ENCODE results near the gene ZNF770.
A peak's percentile ranks its signal among the peaks of the same experiment; 100 is the strongest.
"Not testable (repeated sequence)": the region's sequence is repeated elsewhere in the genome, so short reads cannot be mapped to it uniquely, and the experiment has no call there.

The ZNF770 gene

DNA sequence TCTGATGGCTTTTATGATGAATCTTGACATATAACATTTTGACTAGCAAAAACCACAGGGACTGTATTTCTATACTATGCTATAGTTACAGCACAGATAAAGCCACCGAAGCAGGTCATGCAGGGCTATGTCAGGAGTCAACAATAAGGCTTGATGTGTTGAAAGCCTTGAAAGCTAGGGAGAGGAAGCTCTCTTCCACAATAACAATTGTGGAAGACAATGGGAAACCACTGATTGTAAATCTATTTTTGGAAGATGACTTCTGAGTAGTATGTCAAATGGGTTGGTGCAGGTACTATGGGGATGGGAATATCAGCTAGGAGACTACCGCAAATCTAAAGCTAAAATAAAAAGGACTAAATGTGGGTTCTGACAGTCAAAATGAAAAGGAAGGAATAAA, 14.6 kb downstream of the ZNF770 start:
- Histone ChIP-seq H3K27me3 (ENCODE audit: insufficient read depth, insufficient read length) (no peaks in the 10 kb centered on the region), H3K9ac (ENCODE audit: insufficient read length, low read depth) (no peak overlapping the region), H3K36me3 (ENCODE audit: insufficient read depth, insufficient read length, low read length) (peaks cover 8% of the 10 kb centered on the region), H3K9me3 (ENCODE audit: insufficient read depth, low read length) (no peaks in the 10 kb centered on the region), H3K4me1 (ENCODE audit: insufficient read depth, insufficient read length) (no peaks in the 10 kb centered on the region), H3K4me3 (ENCODE audit: insufficient read length, low read depth) (no peak overlapping the region)
- DNase-seq (ENCODE audit: low read depth, low spot score) = no peak
- TF ChIP-seq ZNF274 (IDR thresholded peaks at IDR 0.05; ENCODE audit: low read depth, low read length) (no peak), YY1 (IDR thresholded peaks at IDR 0.05; ENCODE audit: insufficient read depth, insufficient read length) (no peak), SUZ12 (IDR thresholded peaks at IDR 0.05; ENCODE audit: extremely low read depth, insufficient read depth, insufficient read length) (no peak)

DNA sequence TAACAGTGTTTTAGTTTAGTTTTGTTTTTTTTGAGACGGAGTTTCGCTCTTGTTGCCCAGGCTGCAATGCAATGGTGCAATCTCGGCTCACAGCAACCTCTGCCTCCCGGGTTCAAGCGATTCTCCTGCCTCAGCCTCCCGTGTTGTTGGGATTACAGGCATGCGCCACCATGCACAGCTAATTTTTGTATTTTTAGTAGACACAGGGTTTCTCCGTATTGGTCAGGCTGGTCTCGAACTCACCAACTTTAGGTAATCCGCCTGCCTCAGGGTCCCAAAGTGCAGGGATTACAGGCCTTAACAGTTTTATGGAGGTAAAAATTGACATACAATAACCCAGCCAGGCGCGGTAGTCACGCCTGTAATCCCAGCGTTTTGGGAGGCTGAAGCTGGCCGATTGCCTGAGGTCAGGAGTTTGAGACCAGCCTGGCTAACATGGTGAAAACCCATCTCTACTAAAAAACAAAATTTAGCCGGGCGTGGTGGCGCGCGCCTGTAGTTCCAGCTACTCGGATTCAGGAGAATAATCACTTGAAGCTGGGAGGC, 17.9 kb downstream of the ZNF770 start:
- H3K36me3 ChIP-seq (ENCODE audit: insufficient read depth, insufficient read length, low read length); H3K27me3 ChIP-seq (ENCODE audit: insufficient read depth, insufficient read length); H3K9me3 ChIP-seq (ENCODE audit: insufficient read depth, low read length); DNase-seq (ENCODE audit: low read depth, low spot score); H3K4me1 ChIP-seq (ENCODE audit: insufficient read depth, insufficient read length): not testable (repeated sequence)
- Histone ChIP-seq H3K4me3 (ENCODE audit: insufficient read length, low read depth) (peak overlapping the region; percentile 26), H3K9ac (ENCODE audit: insufficient read length, low read depth) (peak overlapping the region; percentile 42)

GRCh38 chr15:34969340-34970097, 18.6 kb downstream of the ZNF770 start, which contains the start of gene AQR:
Gene AQR, minus strand, starts transcription at chr15:34969742. Its CDS starts 129 bp downstream, at chr15:34969613.
- Histone ChIP-seq H3K4me3 (ENCODE audit: insufficient read length, low read depth) (peak within 1 kb of the TSS; percentile 95), H3K4me1 (ENCODE audit: insufficient read depth, insufficient read length) (no peaks in the 10 kb centered on the region), H3K9me3 (ENCODE audit: insufficient read depth, low read length) (no peaks in the 10 kb centered on the region), H3K9ac (ENCODE audit: insufficient read length, low read depth) (peak within 1 kb of the TSS; percentile 95), H3K27me3 (ENCODE audit: insufficient read depth, insufficient read length) (no peaks in the 10 kb centered on the region), H3K36me3 (ENCODE audit: insufficient read depth, insufficient read length, low read length) (peaks cover 9% of the 10 kb centered on the region)
- no peak for TF ChIP-seq ZNF274 (IDR thresholded peaks at IDR 0.05; ENCODE audit: low read depth, low read length)
- no peak for TF ChIP-seq YY1 (IDR thresholded peaks at IDR 0.05; ENCODE audit: insufficient read depth, insufficient read length)
- TF ChIP-seq SUZ12 (IDR thresholded peaks at IDR 0.05; ENCODE audit: extremely low read depth, insufficient read depth, insufficient read length) = no peak
- peak; percentile 93 for DNase-seq (ENCODE audit: low read depth, low spot score)

DNA sequence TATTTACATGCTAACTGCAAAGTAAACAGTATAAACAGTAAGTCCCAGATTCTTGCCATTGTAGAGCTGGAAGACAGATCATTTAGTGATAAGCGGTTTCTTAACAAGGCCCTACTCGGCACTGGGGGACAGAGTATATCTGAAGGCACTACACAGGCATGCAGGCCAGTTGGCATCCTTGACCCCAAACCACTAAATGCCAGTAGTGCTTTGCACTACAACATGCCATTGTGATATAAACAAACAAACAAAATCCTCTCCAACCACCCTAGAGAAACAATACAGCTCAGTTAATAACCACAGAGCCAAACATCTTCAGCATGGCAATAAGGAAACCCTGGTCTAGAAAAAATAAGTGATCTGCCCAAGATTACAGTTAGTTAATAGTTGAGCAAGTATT, 23.8 kb downstream of the ZNF770 start:
- no peak overlapping the region for H3K9ac ChIP-seq (ENCODE audit: insufficient read length, low read depth)
- peaks cover 32% of the 10 kb centered on the region for H3K36me3 ChIP-seq (ENCODE audit: insufficient read depth, insufficient read length, low read length)
- TF ChIP-seq SUZ12 (IDR thresholded peaks at IDR 0.05; ENCODE audit: extremely low read depth, insufficient read depth, insufficient read length) (no peak), ZNF274 (IDR thresholded peaks at IDR 0.05; ENCODE audit: low read depth, low read length) (no peak), YY1 (IDR thresholded peaks at IDR 0.05; ENCODE audit: insufficient read depth, insufficient read length) (no peak)
- H3K9me3 ChIP-seq (ENCODE audit: insufficient read depth, low read length) = no peaks in the 10 kb centered on the region
- no peak for DNase-seq (ENCODE audit: low read depth, low spot score)
- no peak overlapping the region for H3K4me3 ChIP-seq (ENCODE audit: insufficient read length, low read depth)
- no peaks in the 10 kb centered on the region for H3K27me3 ChIP-seq (ENCODE audit: insufficient read depth, insufficient read length)
- H3K4me1 ChIP-seq (ENCODE audit: insufficient read depth, insufficient read length) = no peaks in the 10 kb centered on the region

- Histone ChIP-seq H3K4me3 (ENCODE audit: insufficient read length, low read depth) (no peak overlapping the region), H3K27me3 (ENCODE audit: insufficient read depth, insufficient read length) (no peaks in the 10 kb centered on the region), H3K4me1 (ENCODE audit: insufficient read depth, insufficient read length) (no peaks in the 10 kb centered on the region), H3K36me3 (ENCODE audit: insufficient read depth, insufficient read length, low read length) (peaks cover 24% of the 10 kb centered on the region), H3K9me3 (ENCODE audit: insufficient read depth, low read length) (no peaks in the 10 kb centered on the region), H3K9ac (ENCODE audit: insufficient read length, low read depth) (no peak overlapping the region)
- no peak for DNase-seq (ENCODE audit: low read depth, low spot score)
- TF ChIP-seq SUZ12 (IDR thresholded peaks at IDR 0.05; ENCODE audit: extremely low read depth, insufficient read depth, insufficient read length) = no peak
- no peak for TF ChIP-seq ZNF274 (IDR thresholded peaks at IDR 0.05; ENCODE audit: low read depth, low read length)
Measured at GRCh38 chr15:34953851-34954250, 34.2 kb downstream of the ZNF770 start.

DNA sequence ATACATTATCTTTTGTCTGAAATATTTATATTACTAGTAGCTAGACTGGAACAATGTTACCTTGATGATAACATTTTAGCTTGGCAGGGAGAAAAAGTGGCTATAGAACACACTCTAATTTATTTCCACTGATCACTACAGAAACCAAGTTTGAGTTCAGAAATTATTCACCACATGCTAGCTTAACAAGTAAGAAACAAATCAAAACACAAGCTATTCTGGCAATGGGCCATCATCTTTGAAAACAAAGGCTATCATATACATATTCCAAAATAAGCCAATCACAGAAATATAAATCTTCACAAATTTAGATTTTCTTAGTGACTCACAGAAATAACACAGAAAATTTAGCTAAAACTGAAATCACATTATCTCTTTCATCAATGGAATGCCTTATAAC, 35.6 kb downstream of the ZNF770 start:
- H3K9me3 ChIP-seq (ENCODE audit: insufficient read depth, low read length) = no peaks in the 10 kb centered on the region
- DNase-seq (ENCODE audit: low read depth, low spot score) = no peak
- H3K36me3 ChIP-seq (ENCODE audit: insufficient read depth, insufficient read length, low read length) = peaks cover 33% of the 10 kb centered on the region
- TF ChIP-seq ZNF274 (IDR thresholded peaks at IDR 0.05; ENCODE audit: low read depth, low read length) (no peak), SUZ12 (IDR thresholded peaks at IDR 0.05; ENCODE audit: extremely low read depth, insufficient read depth, insufficient read length) (no peak), YY1 (IDR thresholded peaks at IDR 0.05; ENCODE audit: insufficient read depth, insufficient read length) (no peak)
- H3K27me3 ChIP-seq (ENCODE audit: insufficient read depth, insufficient read length) = no peaks in the 10 kb centered on the region
- H3K4me1 ChIP-seq (ENCODE audit: insufficient read depth, insufficient read length) = no peaks in the 10 kb centered on the region
- H3K4me3 ChIP-seq (ENCODE audit: insufficient read length, low read depth) = no peak overlapping the region
- H3K9ac ChIP-seq (ENCODE audit: insufficient read length, low read depth) = no peak overlapping the region

DNA sequence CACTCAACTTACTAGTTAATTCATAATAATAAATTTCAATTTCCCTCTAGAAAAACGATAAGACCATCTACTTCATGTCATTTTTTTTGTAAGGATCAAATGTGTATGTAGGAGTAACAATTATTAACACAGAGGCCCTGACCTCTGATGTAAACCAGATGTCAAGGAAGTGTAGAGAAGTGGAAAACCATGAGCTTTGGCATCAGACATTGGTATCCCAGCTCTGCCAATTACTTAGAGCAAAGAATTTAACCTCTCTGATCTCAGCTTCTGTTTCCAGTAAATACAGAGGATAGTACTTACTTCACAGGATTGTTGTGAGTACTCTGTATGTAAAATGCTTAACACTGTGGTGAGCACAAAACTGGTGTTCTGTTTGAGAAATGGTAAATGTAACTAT, 36.1 kb downstream of the ZNF770 start:
- no peak overlapping the region for H3K4me3 ChIP-seq (ENCODE audit: insufficient read length, low read depth)
- no peaks in the 10 kb centered on the region for H3K9me3 ChIP-seq (ENCODE audit: insufficient read depth, low read length)
- TF ChIP-seq YY1 (IDR thresholded peaks at IDR 0.05; ENCODE audit: insufficient read depth, insufficient read length) (no peak), ZNF274 (IDR thresholded peaks at IDR 0.05; ENCODE audit: low read depth, low read length) (no peak), SUZ12 (IDR thresholded peaks at IDR 0.05; ENCODE audit: extremely low read depth, insufficient read depth, insufficient read length) (no peak)
- no peak for DNase-seq (ENCODE audit: low read depth, low spot score)
- no peak overlapping the region for H3K9ac ChIP-seq (ENCODE audit: insufficient read length, low read depth)
- no peaks in the 10 kb centered on the region for H3K27me3 ChIP-seq (ENCODE audit: insufficient read depth, insufficient read length)
- peaks cover 33% of the 10 kb centered on the region for H3K36me3 ChIP-seq (ENCODE audit: insufficient read depth, insufficient read length, low read length)
- H3K4me1 ChIP-seq (ENCODE audit: insufficient read depth, insufficient read length) = no peaks in the 10 kb centered on the region

Data from NT2/D1 (cell line).